Calu3 (cell line): ENCODE results near the gene P2RX6. TPM values are rescaled to one million over a fixed set of nuclear protein-coding genes. Genes with fewer than 3 reads are reported as not detected.
A peak's percentile ranks its signal among the peaks of the same experiment; 100 is the strongest.

Source experiments
- Bru-seq: library from RNA; stranded (reverse); fragments of 400-500 nt; gene quantifications from one replicate; lab custom pipeline; 2021; lab: Mats Ljungman, UMichigan
- BruChase-seq, 2 experiments: library from RNA; stranded (reverse); fragments of 400-500 nt; gene quantifications; one replicate each; lab custom pipeline; 2021; lab: Mats Ljungman, UMichigan
- BruUV-seq: library from RNA; stranded (reverse); fragments of 400-500 nt; replicated peaks from 2 replicates; lab custom pipeline; 2021; lab: Mats Ljungman, UMichigan
- CTCF ChIA-PET: fragments of 300-600 bp; sonication (Branson Sonifier 250); formaldehyde crosslinking; loops from one replicate; lab custom pipeline; 2022; ENCODE audit warnings: antibody characterized with exemption; lab: Charles Lee
- DNase-seq: peaks from one replicate; pipeline ENCODE4 v3.0.0; 2022
- H3K27ac Mint-ChIP-seq: one replicate; pipeline ENCODE4 v1.8.0; 2022; ENCODE audit warnings: mixed read lengths; ENCODE audit not compliant: unreplicated experiment
- H3K27me3 Mint-ChIP-seq: one replicate; pipeline ENCODE4 v1.8.0; 2022; ENCODE audit warnings: mixed read lengths; ENCODE audit not compliant: unreplicated experiment
- H3K36me3 Mint-ChIP-seq: one replicate; pipeline ENCODE4 v1.8.0; 2022; ENCODE audit warnings: mild to moderate bottlenecking, moderate library complexity, mixed read lengths; ENCODE audit not compliant: insufficient read depth, unreplicated experiment
- H3K4me1 Mint-ChIP-seq: one replicate; pipeline ENCODE4 v1.8.0; 2022; ENCODE audit warnings: mild to moderate bottlenecking, low read depth, mixed read lengths; ENCODE audit not compliant: unreplicated experiment
- H3K4me3 Mint-ChIP-seq: one replicate; pipeline ENCODE4 v1.8.0; 2022; ENCODE audit warnings: mild to moderate bottlenecking, low read depth, moderate library complexity, mixed read lengths; ENCODE audit not compliant: unreplicated experiment
- H3K9me3 Mint-ChIP-seq: one replicate; pipeline ENCODE4 v1.8.0; 2022; ENCODE audit warnings: low read depth, mixed read lengths; ENCODE audit not compliant: unreplicated experiment
- CTCF ChIP-seq: fragments of 200-600 bp; IDR thresholded peaks from one replicate; pipeline ENCODE4 v1.8.0; 2022; ENCODE audit warnings: antibody characterized with exemption; ENCODE audit not compliant: unreplicated experiment
- intact Hi-C: fragments of 100-400 bp; cut with micrococcal nuclease; formaldehyde crosslinking; loops from one replicate; pipeline ENCODE4 v1.10.0; 2022; ENCODE audit not compliant: unreplicated experiment
- long read RNA-seq: library from polyadenylated mRNA; stranded (forward); transcript quantifications from one replicate; pipeline ENCODE4 v2.0.0, GENCODE V29; 2022
- total RNA-seq: library from RNA; stranded (reverse); gene quantifications from 2 replicates; pipeline ENCODE4 v1.2.3, GENCODE V29; 2022

The P2RX6 gene
- total RNA-seq: 0.26 and 0.42 TPM in 2 replicates
- percentile 13 among the genes with signal in this experiment for Bru-seq, nascent RNA
- percentile 21 among the genes with signal in this experiment for BruChase-seq, experiment 1, labeled RNA remaining after a 6-hour chase
- BruChase-seq, experiment 2, labeled RNA remaining after a 2-hour chase: percentile 15 among the genes with signal in this experiment
- long read RNA-seq: 0 reads

- peak within 1 kb of the TSS; percentile 38 for H3K27ac Mint-ChIP-seq
- TF ChIP-seq CTCF: no peak
- no TSS peak for BruUV-seq
- intact Hi-C loops: no loop called here
- H3K4me3 Mint-ChIP-seq: peak within 1 kb of the TSS; percentile 65
- no peaks in the 10 kb centered on the region for H3K36me3 Mint-ChIP-seq
- peaks cover 35% of the 10 kb centered on the region for H3K27me3 Mint-ChIP-seq
- DNase-seq: peak; percentile 32
- H3K9me3 Mint-ChIP-seq: no peaks in the 10 kb centered on the region
- CTCF ChIA-PET: no interaction called here
- H3K4me1 Mint-ChIP-seq: peaks cover 18% of the 10 kb centered on the region
Measured at GRCh38 chr22:21014726-21015465, at the start of gene P2RX6. TSS of gene P2RX6 (plus strand) at chr22:21015165. CDS start at chr22:21015175, 10 bp downstream.

- no peak overlapping the region for H3K4me3 Mint-ChIP-seq
- H3K27me3 Mint-ChIP-seq: no peaks in the 10 kb centered on the region
- H3K9me3 Mint-ChIP-seq: no peaks in the 10 kb centered on the region
- H3K36me3 Mint-ChIP-seq: peaks cover 10% of the 10 kb centered on the region
- intact Hi-C loops: no loop called here
- CTCF ChIA-PET: interaction anchor here (0.6 kb wide), 1 partner anchor 72 kb away, joined by 3 read pairs; no protein-coding TSS in a partner anchor
- H3K27ac Mint-ChIP-seq: no peak overlapping the region
- no peak for TF ChIP-seq CTCF
- BruUV-seq: no TSS peak
- DNase-seq: no peak
- no peaks in the 10 kb centered on the region for H3K4me1 Mint-ChIP-seq
Measured at GRCh38 chr22:20965888-20966855, 48.8 kb upstream of the P2RX6 start.

- no peak within 1 kb of the TSS for H3K4me3 Mint-ChIP-seq
- no peaks in the 10 kb centered on the region for H3K27me3 Mint-ChIP-seq
- no peaks in the 10 kb centered on the region for H3K9me3 Mint-ChIP-seq
- no peaks in the 10 kb centered on the region for H3K4me1 Mint-ChIP-seq
- intact Hi-C loops: no loop called here
- peaks cover 10% of the 10 kb centered on the region for H3K36me3 Mint-ChIP-seq
- CTCF ChIA-PET: interaction anchor here (0.6 to 0.7 kb wide), 2 partner anchors 10 to 108 kb away, joined by 3 to 9 read pairs; no protein-coding TSS in a partner anchor
- DNase-seq: no peak
- no peak for TF ChIP-seq CTCF
- no peak within 1 kb of the TSS for H3K27ac Mint-ChIP-seq
- no TSS peak for BruUV-seq
Measured at GRCh38 chr22:20966883-20967696, 47.9 kb upstream of the P2RX6 start, which contains the start of gene AIFM3. TSS of gene AIFM3 (plus strand) at chr22:20967255. CDS start at chr22:20967945, 690 bp downstream.
